DND-41 (cell line): Measurements from ENCODE around the gene ATP9B.

Experiments used
- CTCF ChIP-seq: IDR thresholded peaks from 2 replicates; pipeline ENCODE4 v1.5.1; 2012; ENCODE audit warnings: borderline replicate concordance, low read length, moderate library complexity, mild to moderate bottlenecking; ENCODE audit not compliant: poor library complexity, severe bottlenecking; ENCODE audit errors: extremely low read depth
- EZH2 ChIP-seq: IDR thresholded peaks from 3 replicates; pipeline ENCODE4 v1.6.1; 2012; ENCODE audit warnings: borderline replicate concordance, low read depth, mild to moderate bottlenecking, moderate library complexity, low read length, inconsistent platforms; ENCODE audit not compliant: severe bottlenecking

- TF ChIP-seq CTCF (no peak), EZH2 (no peak)
Measured at GRCh38 chr18:79169958-79170555, 100.9 kb downstream of the ATP9B start.
